Putamen (tissue), 1 donor: ENCODE results near the gene ERRFI1.

Source experiments
- DNase-seq: peaks from one replicate; pipeline ENCODE4 v3.0.0-alpha.2; 2016; ENCODE audit warnings: low spot score

ERRFI1 gene

GRCh38 chr1:8043621-8044020 is 17.5 kb upstream of the ERRFI1 start:
- DNase-seq = no peak

GRCh38 chr1:8042134-8042533 is 16.0 kb upstream of the ERRFI1 start:
- no peak for DNase-seq

GRCh38 chr1:8040586-8040985 is 14.5 kb upstream of the ERRFI1 start:
- DNase-seq = no peak

- DNase-seq = no peak
Measured at GRCh38 chr1:8039071-8039470, 13.0 kb upstream of the ERRFI1 start.

GRCh38 chr1:8035289-8035688 is 9.2 kb upstream of the ERRFI1 start:
- no peak for DNase-seq

- DNase-seq = no peak
Measured at GRCh38 chr1:8033322-8033721, 7.2 kb upstream of the ERRFI1 start.

GRCh38 chr1:8032366-8032910 is 6.3 kb upstream of the ERRFI1 start:
- DNase-seq = no peak

GRCh38 chr1:8031176-8031785 is 5.2 kb upstream of the ERRFI1 start:
- DNase-seq = no peak

- no peak for DNase-seq
Measured at GRCh38 chr1:8028571-8028910, 2.4 kb upstream of the ERRFI1 start.

- DNase-seq = no peak
Measured at GRCh38 chr1:8027748-8028570, 1.9 kb upstream of the ERRFI1 start.

GRCh38 chr1:8026976-8027747 is 1.1 kb upstream of the ERRFI1 start:
- no peak for DNase-seq

GRCh38 chr1:8025671-8026144 is 401 bp downstream of the ERRFI1 start:
- no peak for DNase-seq

GRCh38 chr1:8025061-8025670 is 943 bp downstream of the ERRFI1 start:
- no peak for DNase-seq

GRCh38 chr1:8024329-8024728 is 1.8 kb downstream of the ERRFI1 start:
- DNase-seq = no peak

- no peak for DNase-seq
Measured at GRCh38 chr1:8023995-8024313, 2.2 kb downstream of the ERRFI1 start.

GRCh38 chr1:8023287-8023994 is 2.7 kb downstream of the ERRFI1 start:
- DNase-seq = no peak

- no peak for DNase-seq
Measured at GRCh38 chr1:8022395-8023286, 3.5 kb downstream of the ERRFI1 start.

GRCh38 chr1:8021676-8022266 is 4.3 kb downstream of the ERRFI1 start:
- DNase-seq = no peak

GRCh38 chr1:8020032-8020431 is 6.1 kb downstream of the ERRFI1 start:
- no peak for DNase-seq

- no peak for DNase-seq
Measured at GRCh38 chr1:8019229-8019620, 6.9 kb downstream of the ERRFI1 start.
